Uterus (tissue), 4 donors: ENCODE measurements around the gene ELOVL1. TPM values are rescaled to one million over a fixed set of nuclear protein-coding genes. Genes with fewer than 3 reads are reported as not detected.
"Not testable (repeated sequence)": the region's sequence is repeated elsewhere in the genome, so short reads cannot be mapped to it uniquely, and the experiment has no call there.

Source experiments
- DNase-seq, 2 donors: peaks; one replicate each; pipeline ENCODE4 v3.0.0-alpha.2; 2019 to 2020
- H3K27ac ChIP-seq, 2 donors: fragments of 200-600 bp; sonication (generic); 1 replicate in 1 of 2; 2 replicates in 1 of 2; pipeline ENCODE4 v1.5.1; 2016 to 2018
- H3K27me3 ChIP-seq, 2 donors: fragments of 200-600 bp; sonication (generic); one replicate each; pipeline ENCODE4 v1.5.1; 2018 to 2019; ENCODE audit warnings: control low read depth in 1 of 2
- H3K36me3 ChIP-seq, 2 donors: fragments of 200-600 bp; sonication (generic); one replicate each; pipeline ENCODE4 v1.5.1; 2019; ENCODE audit warnings: control low read depth in 1 of 2
- H3K4me1 ChIP-seq, 2 donors: fragments of 200-600 bp; sonication (generic); one replicate each; pipeline ENCODE4 v1.5.1; 2018 to 2019; ENCODE audit warnings: control low read depth in 1 of 2
- H3K4me3 ChIP-seq, 2 donors: fragments of 200-600 bp; sonication (generic); 1 replicate in 1 of 2; 2 replicates in 1 of 2; pipeline ENCODE4 v1.5.1; 2018 to 2019; ENCODE audit warnings: mild to moderate bottlenecking in 1 of 2
- H3K9me3 ChIP-seq, 2 donors: fragments of 200-600 bp; sonication (generic); one replicate each; pipeline ENCODE4 v1.5.1; 2019; ENCODE audit warnings: control low read depth in 1 of 2
- POLR2A ChIP-seq, 2 donors: fragments of 450-650 bp; IDR thresholded peaks; one replicate each; pipeline ENCODE4 v1.6.1; 2016; ENCODE audit warnings: antibody characterized with exemption in 2 of 2, mild to moderate bottlenecking in 1 of 2, moderate library complexity in 1 of 2
- intact Hi-C: fragments of 100-400 bp; cut with DNase I; formaldehyde crosslinking; loops from one replicate; pipeline ENCODE4 v1.15.1; 2023; ENCODE audit warnings: low total_unique reads
- total RNA-seq, 4 donors: library from RNA; depleted of rRNA in 3 of 4; stranded (reverse); fragments of >200 nt in 3 of 4; gene quantifications; one replicate each; pipeline versions ENCODE4 v1.1.0 to v1.2.4, GENCODE V29; 2014 to 2023
- TF ChIP-seq, protein P1 (sequence below), 4 experiments: fragments of 200-600 bp in 2 of 4; fragments of 450-650 bp in 2 of 4; sonication (generic) in 2 of 4; IDR thresholded peaks; one replicate each; pipeline ENCODE4 v1.5.1; 2016 to 2019; ENCODE audit warnings: antibody characterized with exemption in 4 of 4, mild to moderate bottlenecking in 2 of 4, moderate library complexity in 1 of 4
- donor health status: DM: yes; HTN: yes; CAD: no.

Gene ELOVL1
- total RNA-seq, 4 donors from 2014 or later = 7.9 to 62.8 (median 34.9) TPM

DNA sequence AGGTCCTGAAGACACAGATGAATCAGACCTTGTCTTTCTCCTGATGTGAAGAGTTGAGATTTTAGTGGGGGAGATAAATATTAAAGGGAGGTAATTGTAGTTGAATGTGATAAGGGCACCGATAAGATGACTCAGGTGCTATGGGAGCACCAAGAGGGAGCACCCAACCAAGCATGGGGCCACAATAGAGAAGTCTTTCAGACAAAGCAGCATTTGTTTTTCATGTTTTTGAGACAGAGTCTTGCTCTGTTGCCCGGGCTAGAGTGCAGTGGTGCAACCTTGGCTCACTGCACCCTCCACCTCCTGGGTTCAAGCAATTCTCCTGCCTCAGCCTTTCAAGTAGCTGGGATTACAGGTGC is 38.0 kb upstream of the ELOVL1 start:
- H3K27me3 ChIP-seq = no peaks in the 10 kb centered on the region
- no peak overlapping the region for H3K27ac ChIP-seq
- no peak overlapping the region for H3K4me3 ChIP-seq
- no peak for DNase-seq
- intact Hi-C loops = no loop called here
- TF ChIP-seq, protein P1, sequence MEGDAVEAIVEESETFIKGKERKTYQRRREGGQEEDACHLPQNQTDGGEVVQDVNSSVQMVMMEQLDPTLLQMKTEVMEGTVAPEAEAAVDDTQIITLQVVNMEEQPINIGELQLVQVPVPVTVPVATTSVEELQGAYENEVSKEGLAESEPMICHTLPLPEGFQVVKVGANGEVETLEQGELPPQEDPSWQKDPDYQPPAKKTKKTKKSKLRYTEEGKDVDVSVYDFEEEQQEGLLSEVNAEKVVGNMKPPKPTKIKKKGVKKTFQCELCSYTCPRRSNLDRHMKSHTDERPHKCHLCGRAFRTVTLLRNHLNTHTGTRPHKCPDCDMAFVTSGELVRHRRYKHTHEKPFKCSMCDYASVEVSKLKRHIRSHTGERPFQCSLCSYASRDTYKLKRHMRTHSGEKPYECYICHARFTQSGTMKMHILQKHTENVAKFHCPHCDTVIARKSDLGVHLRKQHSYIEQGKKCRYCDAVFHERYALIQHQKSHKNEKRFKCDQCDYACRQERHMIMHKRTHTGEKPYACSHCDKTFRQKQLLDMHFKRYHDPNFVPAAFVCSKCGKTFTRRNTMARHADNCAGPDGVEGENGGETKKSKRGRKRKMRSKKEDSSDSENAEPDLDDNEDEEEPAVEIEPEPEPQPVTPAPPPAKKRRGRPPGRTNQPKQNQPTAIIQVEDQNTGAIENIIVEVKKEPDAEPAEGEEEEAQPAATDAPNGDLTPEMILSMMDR (IDR thresholded peaks at IDR 0.05) = no peak
- no peak for TF ChIP-seq POLR2A (IDR thresholded peaks at IDR 0.05)
- H3K4me1 ChIP-seq = no peaks in the 10 kb centered on the region
- no peaks in the 10 kb centered on the region for H3K9me3 ChIP-seq
- H3K36me3 ChIP-seq = no peaks in the 10 kb centered on the region

DNA sequence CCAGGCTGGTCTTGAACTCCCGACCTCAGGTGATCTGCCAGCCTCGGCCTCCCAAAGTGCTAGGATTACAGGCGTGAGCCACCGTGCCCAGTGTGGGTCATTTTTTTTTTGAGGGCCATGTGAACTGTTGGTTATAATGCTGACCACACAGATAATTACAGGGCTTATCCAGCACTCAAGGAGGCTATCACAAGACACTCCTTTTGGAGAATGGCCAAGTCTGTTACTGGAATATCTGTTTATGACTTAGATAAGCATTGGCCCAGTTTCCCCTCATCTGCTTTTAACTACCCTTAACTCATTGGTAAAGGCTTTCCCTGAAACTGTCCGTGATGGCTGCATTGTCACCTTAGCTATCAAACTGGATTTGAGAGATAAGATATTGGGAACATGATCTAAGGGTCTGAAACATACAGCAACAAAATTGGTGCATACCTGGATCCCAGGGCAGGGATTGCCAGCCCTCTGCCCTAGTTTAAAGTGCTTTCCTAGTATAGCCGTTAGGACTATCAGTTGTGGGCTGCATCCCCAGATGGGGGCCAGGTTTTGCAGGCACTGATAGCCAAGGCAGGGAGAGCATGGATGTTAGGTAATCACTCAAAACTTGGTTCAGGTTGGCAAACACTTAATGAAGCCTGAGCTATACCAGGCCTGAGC is 37.5 kb upstream of the ELOVL1 start:
- TF ChIP-seq POLR2A (IDR thresholded peaks at IDR 0.05) = no peak
- TF ChIP-seq, protein P1 (IDR thresholded peaks at IDR 0.05) = no peak
- Histone ChIP-seq H3K27ac (no peak overlapping the region), H3K27me3 (no peaks in the 10 kb centered on the region), H3K4me1 (no peaks in the 10 kb centered on the region), H3K9me3 (no peaks in the 10 kb centered on the region), H3K36me3 (no peaks in the 10 kb centered on the region), H3K4me3 (no peak overlapping the region)
- DNase-seq = no peak
- intact Hi-C loops = no loop called here

DNA sequence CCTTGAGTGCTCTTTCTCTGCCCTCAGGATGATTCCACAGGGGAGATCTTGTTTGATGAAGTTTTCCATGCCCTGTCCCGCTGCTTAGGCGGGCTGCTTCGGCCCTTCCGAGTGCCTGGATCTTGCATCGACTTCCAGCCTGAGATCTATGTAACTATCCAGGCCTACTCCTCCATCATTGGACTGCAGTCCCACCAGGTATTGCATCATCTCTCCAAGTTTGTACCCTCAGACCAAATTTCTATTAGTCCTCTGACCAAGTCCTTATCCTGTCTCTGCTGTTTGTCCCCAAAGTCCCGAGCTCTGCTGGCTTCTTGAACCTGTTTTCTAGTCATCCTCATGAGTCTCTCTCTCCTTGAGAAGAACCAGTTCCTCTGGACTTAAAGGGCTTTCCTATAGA is 36.5 kb upstream of the ELOVL1 start:
- Histone ChIP-seq H3K27ac (no peak overlapping the region), H3K9me3 (no peaks in the 10 kb centered on the region), H3K4me3 (no peak overlapping the region), H3K36me3 (no peaks in the 10 kb centered on the region), H3K27me3 (no peaks in the 10 kb centered on the region), H3K4me1 (no peaks in the 10 kb centered on the region)
- intact Hi-C loops = no loop called here
- TF ChIP-seq, protein P1 (IDR thresholded peaks at IDR 0.05) = no peak
- no peak for TF ChIP-seq POLR2A (IDR thresholded peaks at IDR 0.05)
- DNase-seq = no peak

DNA sequence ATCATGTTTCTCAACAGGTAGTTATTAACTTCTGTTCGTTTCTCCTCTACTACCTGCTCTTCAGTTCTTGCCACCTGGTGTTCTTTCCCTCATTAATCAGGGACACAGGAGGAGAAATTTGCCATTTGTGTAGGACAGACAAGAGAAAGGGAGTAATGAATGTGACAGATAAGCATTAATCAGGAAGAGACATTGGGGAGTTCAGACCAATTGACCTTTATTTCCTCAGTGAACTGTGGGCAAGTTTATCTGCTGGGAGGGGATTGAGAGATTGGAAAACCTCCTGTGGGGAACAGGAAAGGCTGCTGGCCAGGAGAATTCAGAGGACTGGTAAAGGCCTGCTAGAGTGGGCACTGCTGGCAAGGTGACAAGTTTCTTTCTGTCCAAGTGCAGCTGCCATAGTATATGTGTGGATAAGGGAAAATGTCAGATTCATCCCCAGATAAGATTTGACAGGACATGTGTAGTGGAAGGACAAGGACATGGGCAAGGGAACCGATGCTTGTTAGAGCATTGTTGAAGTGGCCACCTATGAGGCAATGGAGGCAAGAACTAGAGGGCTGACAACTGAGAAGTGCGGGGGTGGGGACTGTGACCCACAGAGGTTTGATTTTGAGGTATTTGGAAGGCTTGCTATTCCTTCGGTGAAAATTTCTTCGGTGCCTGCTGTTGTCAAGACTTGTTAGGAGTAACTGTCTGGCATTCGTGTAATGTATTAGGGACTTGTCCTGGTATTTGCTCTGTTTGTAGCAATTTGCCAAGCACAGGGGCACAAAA is 34.5 kb upstream of the ELOVL1 start:
- TF ChIP-seq POLR2A (IDR thresholded peaks at IDR 0.05) = no peak
- TF ChIP-seq, protein P1 (IDR thresholded peaks at IDR 0.05) = no peak
- Histone ChIP-seq H3K9me3 (no peaks in the 10 kb centered on the region), H3K27me3 (no peaks in the 10 kb centered on the region), H3K36me3 (no peaks in the 10 kb centered on the region), H3K4me3 (no peak overlapping the region), H3K27ac (no peak overlapping the region), H3K4me1 (no peaks in the 10 kb centered on the region)
- DNase-seq = no peak
- intact Hi-C loops = no loop called here

DNA sequence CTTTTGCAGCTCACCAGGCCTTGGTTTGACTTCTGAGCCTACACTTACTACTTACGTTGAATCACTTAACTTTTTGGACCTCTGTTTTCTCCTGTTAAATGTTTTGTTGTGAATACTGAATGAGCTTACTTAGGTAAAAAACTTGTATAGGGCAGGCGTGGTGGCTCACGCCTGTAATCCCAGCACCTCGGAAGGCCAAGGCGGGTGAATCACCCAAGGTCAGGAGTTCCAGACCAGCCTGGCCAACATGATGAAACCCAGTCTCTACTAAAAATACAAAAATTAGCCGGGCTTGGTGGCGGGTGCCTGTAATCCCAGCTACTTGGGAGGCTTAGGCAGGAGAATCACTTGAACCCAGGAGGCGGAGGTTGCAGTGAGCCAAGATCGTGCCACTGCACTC is 32.6 kb upstream of the ELOVL1 start:
- H3K27ac ChIP-seq, H3K36me3 ChIP-seq: not testable (repeated sequence)

More for the DNA sequence above, 32.6 kb upstream of the ELOVL1 start:
- intact Hi-C loops, H3K27me3 ChIP-seq, H3K4me3 ChIP-seq, H3K9me3 ChIP-seq, H3K4me1 ChIP-seq, DNase-seq: not testable (repeated sequence)
